ENCODE measurements around the gene FTCDNL1.

GRCh38 chr2:199874209-199874608 is 23.2 kb upstream of the FTCDNL1 start:
- no peak for TF ChIP-seq POLR2AphosphoS5 (IDR thresholded peaks at IDR 0.05; ENCODE audit: borderline replicate concordance, low read depth, low read length)
- no peak for TF ChIP-seq EZH2 (IDR thresholded peaks at IDR 0.05)
- no peak for TF ChIP-seq FOXP2 (optimal IDR thresholded peaks at IDR 0.05; ENCODE audit: control extremely low read depth, extremely low read length, insufficient read depth)
